MM.1S (cell line): ENCODE measurements around the gene DSG2.

ENCODE experiments used
- DNase-seq: peaks from one replicate; pipeline ENCODE4 v3.0.0-alpha.2; 2015
- H2AFZ ChIP-seq: fragments of 300-600 bp; sonication (generic); 2 replicates; pipeline ENCODE4 v1.6.0; 2016; ENCODE audit warnings: antibody characterized with exemption, low read length
- H3F3A ChIP-seq: fragments of 300-600 bp; sonication (generic); 2 replicates; pipeline ENCODE4 v1.6.1; 2016; ENCODE audit warnings: mild to moderate bottlenecking, antibody characterized with exemption, low read length, moderate library complexity, mixed read lengths; ENCODE audit not compliant: insufficient read depth
- H3K27ac ChIP-seq: fragments of 300-600 bp; sonication (generic); 2 replicates; pipeline ENCODE4 v1.5.1; 2016; ENCODE audit warnings: mild to moderate bottlenecking, low read length
- H3K27me3 ChIP-seq: fragments of 300-600 bp; sonication (generic); replicated peaks from 2 replicates; pipeline ENCODE4 v1.6.0; 2016; ENCODE audit warnings: low read length; ENCODE audit not compliant: insufficient read depth
- H3K36me3 ChIP-seq: fragments of 300-600 bp; sonication (generic); replicated peaks from 2 replicates; pipeline ENCODE4 v1.6.1; 2016; ENCODE audit warnings: mild to moderate bottlenecking, low read length, mixed read lengths; ENCODE audit not compliant: insufficient read depth
- H3K4me1 ChIP-seq: fragments of 300-600 bp; sonication (generic); 2 replicates; pipeline ENCODE4 v1.6.1; 2016; ENCODE audit warnings: low read length, mixed read lengths
- H3K4me2 ChIP-seq: fragments of 300-600 bp; sonication (generic); 2 replicates; pipeline ENCODE4 v1.6.0; 2016; ENCODE audit warnings: low read depth, low read length
- H3K4me3 ChIP-seq: fragments of 300-600 bp; sonication (generic); 2 replicates; pipeline ENCODE4 v1.5.1; 2016; ENCODE audit warnings: low read length, mixed read lengths
- H3K79me2 ChIP-seq: fragments of 300-600 bp; sonication (generic); 2 replicates; pipeline ENCODE4 v1.6.1; 2016; ENCODE audit warnings: mixed run types, low read length, mixed read lengths
- H3K9ac ChIP-seq: fragments of 300-600 bp; sonication (generic); 2 replicates; pipeline ENCODE4 v1.6.1; 2016; ENCODE audit warnings: low read length, mixed read lengths
- H3K9me2 ChIP-seq: fragments of 300-600 bp; sonication (generic); replicated peaks from 2 replicates; pipeline ENCODE4 v1.6.1; 2016; ENCODE audit warnings: mild to moderate bottlenecking, low read length, mixed read lengths; ENCODE audit not compliant: insufficient read depth
- H3K9me3 ChIP-seq: fragments of 300-600 bp; sonication (generic); replicated peaks from 2 replicates; pipeline ENCODE4 v1.6.1; 2016; ENCODE audit warnings: mild to moderate bottlenecking, low read length, mixed read lengths; ENCODE audit not compliant: insufficient read depth
- H4K20me1 ChIP-seq: fragments of 300-600 bp; sonication (generic); 2 replicates; pipeline ENCODE4 v1.6.1; 2016; ENCODE audit warnings: mild to moderate bottlenecking, low read length, moderate library complexity, mixed read lengths; ENCODE audit not compliant: insufficient read depth
- CTCF ChIP-seq: fragments of 300-600 bp; sonication (generic); IDR thresholded peaks from 2 replicates; pipeline ENCODE4 v1.5.1; 2016; ENCODE audit warnings: antibody characterized with exemption, low read length, mixed read lengths
- EZH2 ChIP-seq: fragments of 300-600 bp; sonication (generic); optimal IDR thresholded peaks from 2 replicates; pipeline ENCODE3; 2017; ENCODE audit warnings: low read depth, mild to moderate bottlenecking, antibody characterized with exemption, low read length, mixed read lengths
- EZH2phosphoT487 ChIP-seq: fragments of 300-600 bp; sonication (generic); IDR thresholded peaks from 2 replicates; pipeline ENCODE4 v1.6.1; 2018; ENCODE audit warnings: antibody characterized with exemption, low read length

The DSG2 gene

GRCh38 chr18:31482051-31482450 lies 15.9 kb upstream of the DSG2 start:
- no peaks in the 10 kb centered on the region for H3K36me3 ChIP-seq
- no peak overlapping the region for H3K27ac ChIP-seq
- no peaks in the 10 kb centered on the region for H3K9me3 ChIP-seq
- no peaks in the 10 kb centered on the region for H3K27me3 ChIP-seq
- H4K20me1 ChIP-seq, result no peaks in the 10 kb centered on the region
- no peak for DNase-seq
- H3K9ac ChIP-seq, result no peak overlapping the region
- H3K79me2 ChIP-seq, result no peaks in the 10 kb centered on the region
- H3K4me3 ChIP-seq, result no peak overlapping the region
- H3K4me2 ChIP-seq, result no peak overlapping the region
- no peaks in the 10 kb centered on the region for H3K4me1 ChIP-seq
- H3F3A ChIP-seq, result no peaks in the 10 kb centered on the region
- TF ChIP-seq EZH2phosphoT487 (no peak), CTCF (no peak), EZH2 (no peak)
- no peaks in the 10 kb centered on the region for H3K9me2 ChIP-seq
- H2AFZ ChIP-seq, result no peak overlapping the region

- Histone ChIP-seq H3K9me2 (no peaks in the 10 kb centered on the region), H3K9ac (no peak overlapping the region), H3K27ac (no peak overlapping the region), H3K4me3 (no peak overlapping the region), H4K20me1 (no peaks in the 10 kb centered on the region), H3F3A (no peaks in the 10 kb centered on the region), H3K9me3 (no peaks in the 10 kb centered on the region), H3K4me2 (no peak overlapping the region), H3K4me1 (no peaks in the 10 kb centered on the region), H3K27me3 (no peaks in the 10 kb centered on the region), H2AFZ (no peak overlapping the region), H3K36me3 (no peaks in the 10 kb centered on the region), H3K79me2 (no peaks in the 10 kb centered on the region)
- no peak for DNase-seq
- TF ChIP-seq EZH2, result no peak
- TF ChIP-seq EZH2phosphoT487, result no peak
- TF ChIP-seq CTCF, result no peak
These were observed 14.6 kb upstream of the DSG2 start for GRCh38 chr18:31483396-31483795.

- Histone ChIP-seq H3K4me1 (no peaks in the 10 kb centered on the region), H4K20me1 (no peaks in the 10 kb centered on the region)
These were observed 13.5 kb upstream of the DSG2 start for GRCh38 chr18:31484461-31484860.

GRCh38 chr18:31486165-31486564 lies 11.8 kb upstream of the DSG2 start:
- no peak overlapping the region for H3K4me3 ChIP-seq
- no peaks in the 10 kb centered on the region for H4K20me1 ChIP-seq
- no peaks in the 10 kb centered on the region for H3K4me1 ChIP-seq
- no peaks in the 10 kb centered on the region for H3K9me2 ChIP-seq
- H3K9me3 ChIP-seq, result no peaks in the 10 kb centered on the region
- H3K36me3 ChIP-seq, result no peaks in the 10 kb centered on the region
- no peak for DNase-seq
- H3F3A ChIP-seq, result no peaks in the 10 kb centered on the region
- H3K9ac ChIP-seq, result no peak overlapping the region
- H3K79me2 ChIP-seq, result no peaks in the 10 kb centered on the region
- H3K27me3 ChIP-seq, result no peaks in the 10 kb centered on the region
- no peak overlapping the region for H3K4me2 ChIP-seq
- TF ChIP-seq CTCF, result no peak
- TF ChIP-seq EZH2, result no peak
- TF ChIP-seq EZH2phosphoT487, result no peak
- H3K27ac ChIP-seq, result no peak overlapping the region
- H2AFZ ChIP-seq, result no peak overlapping the region

More at GRCh38 chr18:31484461-31484860, 13.5 kb upstream of the DSG2 start:
- Histone ChIP-seq H3K36me3 (no peaks in the 10 kb centered on the region), H3K4me3 (no peak overlapping the region), H3K9ac (no peak overlapping the region), H3K79me2 (no peaks in the 10 kb centered on the region), H3K9me2 (no peaks in the 10 kb centered on the region), H2AFZ (no peak overlapping the region), H3F3A (no peaks in the 10 kb centered on the region), H3K27me3 (no peaks in the 10 kb centered on the region), H3K27ac (no peak overlapping the region), H3K4me2 (no peak overlapping the region), H3K9me3 (no peaks in the 10 kb centered on the region)
- no peak for DNase-seq
- TF ChIP-seq EZH2phosphoT487, result no peak
